ENCODE results near the gene PPP1R11. TPM values are rescaled to one million over a fixed set of nuclear protein-coding genes. Genes with fewer than 3 reads are reported as not detected.
A peak's percentile ranks its signal among the peaks of the same experiment; 100 is the strongest.

The PPP1R11 gene
- total and polyA plus RNA-seq, 2 of the 13 experiments (the other 11 are each of a cell fraction or from before 2014, with no cell fraction given) = 32.1 to 58.9 TPM

- TF ChIP-seq, protein P1, sequence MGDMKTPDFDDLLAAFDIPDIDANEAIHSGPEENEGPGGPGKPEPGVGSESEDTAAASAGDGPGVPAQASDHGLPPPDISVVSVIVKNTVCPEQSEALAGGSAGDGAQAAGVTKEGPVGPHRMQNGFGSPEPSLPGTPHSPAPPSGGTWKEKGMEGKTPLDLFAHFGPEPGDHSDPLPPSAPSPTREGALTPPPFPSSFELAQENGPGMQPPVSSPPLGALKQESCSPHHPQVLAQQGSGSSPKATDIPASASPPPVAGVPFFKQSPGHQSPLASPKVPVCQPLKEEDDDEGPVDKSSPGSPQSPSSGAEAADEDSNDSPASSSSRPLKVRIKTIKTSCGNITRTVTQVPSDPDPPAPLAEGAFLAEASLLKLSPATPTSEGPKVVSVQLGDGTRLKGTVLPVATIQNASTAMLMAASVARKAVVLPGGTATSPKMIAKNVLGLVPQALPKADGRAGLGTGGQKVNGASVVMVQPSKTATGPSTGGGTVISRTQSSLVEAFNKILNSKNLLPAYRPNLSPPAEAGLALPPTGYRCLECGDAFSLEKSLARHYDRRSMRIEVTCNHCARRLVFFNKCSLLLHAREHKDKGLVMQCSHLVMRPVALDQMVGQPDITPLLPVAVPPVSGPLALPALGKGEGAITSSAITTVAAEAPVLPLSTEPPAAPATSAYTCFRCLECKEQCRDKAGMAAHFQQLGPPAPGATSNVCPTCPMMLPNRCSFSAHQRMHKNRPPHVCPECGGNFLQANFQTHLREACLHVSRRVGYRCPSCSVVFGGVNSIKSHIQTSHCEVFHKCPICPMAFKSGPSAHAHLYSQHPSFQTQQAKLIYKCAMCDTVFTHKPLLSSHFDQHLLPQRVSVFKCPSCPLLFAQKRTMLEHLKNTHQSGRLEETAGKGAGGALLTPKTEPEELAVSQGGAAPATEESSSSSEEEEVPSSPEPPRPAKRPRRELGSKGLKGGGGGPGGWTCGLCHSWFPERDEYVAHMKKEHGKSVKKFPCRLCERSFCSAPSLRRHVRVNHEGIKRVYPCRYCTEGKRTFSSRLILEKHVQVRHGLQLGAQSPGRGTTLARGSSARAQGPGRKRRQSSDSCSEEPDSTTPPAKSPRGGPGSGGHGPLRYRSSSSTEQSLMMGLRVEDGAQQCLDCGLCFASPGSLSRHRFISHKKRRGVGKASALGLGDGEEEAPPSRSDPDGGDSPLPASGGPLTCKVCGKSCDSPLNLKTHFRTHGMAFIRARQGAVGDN (CRISPR knock-in tag; IDR thresholded peaks at IDR 0.05) = peak; percentile 96
- TF ChIP-seq EED (CRISPR knock-in tag; IDR thresholded peaks at IDR 0.05) (peak; percentile 91), CEBPG (CRISPR knock-in tag; IDR thresholded peaks at IDR 0.05) (no peak), ZNF724P (CRISPR knock-in tag; IDR thresholded peaks at IDR 0.05; ENCODE audit: borderline replicate concordance) (no peak; the same call in 1 of the 2 replicates), SNAI1 (CRISPR knock-in tag; IDR thresholded peaks at IDR 0.05; ENCODE audit: borderline replicate concordance) (peak; percentile 61; the same call in 1 of the 2 replicates), TOE1 (CRISPR knock-in tag; IDR thresholded peaks at IDR 0.05) (no peak), ZNF253 (CRISPR knock-in tag; IDR thresholded peaks at IDR 0.05; ENCODE audit: borderline replicate concordance) (peak; percentile 21; the same call in 1 of the 2 replicates), RFXANK (CRISPR knock-in tag; IDR thresholded peaks at IDR 0.05) (no peak), MED13 (CRISPR knock-in tag; IDR thresholded peaks at IDR 0.05) (no peak), HMG20B (CRISPR knock-in tag; conservative IDR thresholded peaks at IDR 0.05) (no peak), ZNF256 (CRISPR knock-in tag; conservative IDR thresholded peaks at IDR 0.05) (no peak)
- TF ChIP-seq, protein P2, sequence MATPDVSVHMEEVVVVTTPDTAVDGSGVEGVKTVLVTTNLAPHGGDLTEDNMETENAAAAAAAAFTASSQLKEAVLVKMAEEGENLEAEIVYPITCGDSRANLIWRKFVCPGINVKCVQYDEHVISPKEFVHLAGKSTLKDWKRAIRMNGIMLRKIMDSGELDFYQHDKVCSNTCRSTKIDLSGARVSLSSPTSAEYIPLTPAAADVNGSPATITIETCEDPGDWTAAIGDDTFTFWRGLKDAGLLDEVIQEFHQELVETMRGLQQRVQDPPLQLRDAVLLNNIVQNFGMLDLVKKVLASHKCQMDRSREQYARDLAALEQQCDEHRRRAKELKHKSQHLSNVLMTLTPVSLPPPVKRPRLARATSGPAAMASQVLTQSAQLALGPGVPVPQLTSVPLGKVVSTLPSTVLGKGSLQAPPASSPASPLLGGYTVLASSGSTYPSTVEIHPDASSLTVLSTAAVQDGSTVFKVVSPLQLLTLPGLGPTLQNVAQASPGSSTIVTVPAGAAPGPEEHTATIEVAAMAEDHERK (CRISPR knock-in tag; IDR thresholded peaks at IDR 0.05; ENCODE audit: low read depth) = no peak
- TF ChIP-seq, protein P3, sequence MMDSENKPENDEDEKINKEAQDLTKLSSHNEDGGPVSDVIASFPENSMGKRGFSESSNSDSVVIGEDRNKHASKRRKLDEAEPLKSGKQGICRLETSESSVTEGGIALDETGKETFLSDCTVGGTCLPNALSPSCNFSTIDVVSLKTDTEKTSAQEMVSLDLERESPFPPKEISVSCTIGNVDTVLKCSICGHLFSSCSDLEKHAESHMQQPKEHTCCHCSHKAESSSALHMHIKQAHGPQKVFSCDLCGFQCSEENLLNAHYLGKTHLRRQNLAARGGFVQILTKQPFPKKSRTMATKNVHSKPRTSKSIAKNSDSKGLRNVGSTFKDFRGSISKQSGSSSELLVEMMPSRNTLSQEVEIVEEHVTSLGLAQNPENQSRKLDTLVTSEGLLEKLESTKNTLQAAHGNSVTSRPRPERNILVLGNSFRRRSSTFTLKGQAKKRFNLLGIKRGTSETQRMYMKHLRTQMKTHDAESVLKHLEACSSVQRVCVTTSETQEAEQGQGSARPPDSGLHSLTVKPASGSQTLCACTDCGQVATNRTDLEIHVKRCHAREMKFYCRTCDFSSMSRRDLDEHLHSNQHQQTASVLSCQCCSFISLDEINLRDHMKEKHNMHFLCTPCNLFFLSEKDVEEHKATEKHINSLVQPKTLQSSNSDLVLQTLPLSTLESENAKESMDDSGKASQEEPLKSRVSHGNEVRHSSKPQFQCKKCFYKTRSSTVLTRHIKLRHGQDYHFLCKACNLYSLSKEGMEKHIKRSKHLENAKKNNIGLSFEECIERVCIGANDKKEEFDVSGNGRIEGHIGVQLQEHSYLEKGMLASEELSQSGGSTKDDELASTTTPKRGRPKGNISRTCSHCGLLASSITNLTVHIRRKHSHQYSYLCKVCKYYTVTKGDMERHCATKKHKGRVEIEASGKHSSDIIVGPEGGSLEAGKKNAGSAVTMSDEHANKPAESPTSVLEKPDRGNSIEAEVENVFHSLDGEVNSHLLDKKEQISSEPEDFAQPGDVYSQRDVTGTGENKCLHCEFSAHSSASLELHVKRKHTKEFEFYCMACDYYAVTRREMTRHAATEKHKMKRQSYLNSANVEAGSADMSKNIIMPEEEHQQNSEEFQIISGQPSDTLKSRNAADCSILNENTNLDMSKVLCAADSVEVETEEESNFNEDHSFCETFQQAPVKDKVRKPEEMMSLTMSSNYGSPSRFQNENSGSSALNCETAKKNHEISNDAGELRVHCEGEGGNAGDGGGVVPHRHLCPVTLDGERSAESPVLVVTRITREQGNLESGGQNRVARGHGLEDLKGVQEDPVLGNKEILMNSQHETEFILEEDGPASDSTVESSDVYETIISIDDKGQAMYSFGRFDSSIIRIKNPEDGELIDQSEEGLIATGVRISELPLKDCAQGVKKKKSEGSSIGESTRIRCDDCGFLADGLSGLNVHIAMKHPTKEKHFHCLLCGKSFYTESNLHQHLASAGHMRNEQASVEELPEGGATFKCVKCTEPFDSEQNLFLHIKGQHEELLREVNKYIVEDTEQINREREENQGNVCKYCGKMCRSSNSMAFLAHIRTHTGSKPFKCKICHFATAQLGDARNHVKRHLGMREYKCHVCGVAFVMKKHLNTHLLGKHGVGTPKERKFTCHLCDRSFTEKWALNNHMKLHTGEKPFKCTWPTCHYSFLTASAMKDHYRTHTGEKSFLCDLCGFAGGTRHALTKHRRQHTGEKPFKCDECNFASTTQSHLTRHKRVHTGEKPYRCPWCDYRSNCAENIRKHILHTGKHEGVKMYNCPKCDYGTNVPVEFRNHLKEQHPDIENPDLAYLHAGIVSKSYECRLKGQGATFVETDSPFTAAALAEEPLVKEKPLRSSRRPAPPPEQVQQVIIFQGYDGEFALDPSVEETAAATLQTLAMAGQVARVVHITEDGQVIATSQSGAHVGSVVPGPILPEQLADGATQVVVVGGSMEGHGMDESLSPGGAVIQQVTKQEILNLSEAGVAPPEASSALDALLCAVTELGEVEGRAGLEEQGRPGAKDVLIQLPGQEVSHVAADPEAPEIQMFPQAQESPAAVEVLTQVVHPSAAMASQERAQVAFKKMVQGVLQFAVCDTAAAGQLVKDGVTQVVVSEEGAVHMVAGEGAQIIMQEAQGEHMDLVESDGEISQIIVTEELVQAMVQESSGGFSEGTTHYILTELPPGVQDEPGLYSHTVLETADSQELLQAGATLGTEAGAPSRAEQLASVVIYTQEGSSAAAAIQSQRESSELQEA (CRISPR knock-in tag; IDR thresholded peaks at IDR 0.05; ENCODE audit: not compliant biosample characterization) = no peak
- TF ChIP-seq, protein P4, sequence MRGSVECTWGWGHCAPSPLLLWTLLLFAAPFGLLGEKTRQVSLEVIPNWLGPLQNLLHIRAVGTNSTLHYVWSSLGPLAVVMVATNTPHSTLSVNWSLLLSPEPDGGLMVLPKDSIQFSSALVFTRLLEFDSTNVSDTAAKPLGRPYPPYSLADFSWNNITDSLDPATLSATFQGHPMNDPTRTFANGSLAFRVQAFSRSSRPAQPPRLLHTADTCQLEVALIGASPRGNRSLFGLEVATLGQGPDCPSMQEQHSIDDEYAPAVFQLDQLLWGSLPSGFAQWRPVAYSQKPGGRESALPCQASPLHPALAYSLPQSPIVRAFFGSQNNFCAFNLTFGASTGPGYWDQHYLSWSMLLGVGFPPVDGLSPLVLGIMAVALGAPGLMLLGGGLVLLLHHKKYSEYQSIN (CRISPR knock-in tag; IDR thresholded peaks at IDR 0.05; ENCODE audit: borderline replicate concordance) = no peak
Observed at GRCh38 chr6:30075094-30075789, 8.2 kb downstream of the PPP1R11 start, which contains the start of gene RNF39 (continued).
